HepG2 (cell line): ENCODE results near the gene SH3TC2. TPM values are rescaled to one million over a fixed set of nuclear protein-coding genes. Genes with fewer than 3 reads are reported as not detected.

Source experiments
- HNF4A ChIP-seq: sonication (generic); formaldehyde crosslinking; IDR thresholded peaks from 2 replicates; pipeline ENCODE4 v1.4.0; 2020; ENCODE audit warnings: missing genetic modification reagents
- HOXA5 ChIP-seq: sonication (generic); formaldehyde crosslinking; IDR thresholded peaks from 2 replicates; pipeline ENCODE4 v1.4.0; 2020; ENCODE audit warnings: missing genetic modification reagents
- KDM1A ChIP-seq: IDR thresholded peaks from 2 replicates; pipeline ENCODE4 v1.6.1; 2016; ENCODE audit warnings: missing compliant biosample characterization
- KMT2A ChIP-seq: sonication (generic); formaldehyde crosslinking; IDR thresholded peaks from 2 replicates; pipeline ENCODE4 v1.4.0; 2020; ENCODE audit warnings: missing genetic modification reagents
- NFKB2 ChIP-seq: sonication (generic); formaldehyde crosslinking; IDR thresholded peaks from 2 replicates; pipeline ENCODE4 v1.4.0; 2020; ENCODE audit warnings: missing genetic modification reagents, borderline replicate concordance
- REPIN1 ChIP-seq: sonication (generic); formaldehyde crosslinking; IDR thresholded peaks from 2 replicates; pipeline ENCODE4 v1.8.0; 2022; ENCODE audit warnings: missing genetic modification reagents, low read depth, mild to moderate bottlenecking, borderline replicate concordance
- REXO4 ChIP-seq: sonication (generic); formaldehyde crosslinking; IDR thresholded peaks from 2 replicates; pipeline ENCODE4 v1.8.0; 2022; ENCODE audit warnings: missing genetic modification reagents, mild to moderate bottlenecking, borderline replicate concordance
- SP140L ChIP-seq: sonication (generic); formaldehyde crosslinking; IDR thresholded peaks from 2 replicates; pipeline ENCODE4 v1.4.0; 2020; ENCODE audit warnings: missing genetic modification reagents, borderline replicate concordance
- SRSF4 ChIP-seq: fragments of 200-400 bp; formaldehyde crosslinking; IDR thresholded peaks from one replicate; pipeline ENCODE4 v1.6.1; 2018; ENCODE audit warnings: mild to moderate bottlenecking, low read depth, low read length, moderate library complexity; ENCODE audit not compliant: poor library complexity, severe bottlenecking
- TEAD3 ChIP-seq: optimal IDR thresholded peaks from 2 replicates; pipeline ENCODE3; 2016; ENCODE audit warnings: borderline replicate concordance
- ZBTB21 ChIP-seq: sonication (generic); formaldehyde crosslinking; IDR thresholded peaks from 2 replicates; pipeline ENCODE4 v1.4.0; 2020; ENCODE audit warnings: missing genetic modification reagents
- ZNF672 ChIP-seq: sonication (generic); formaldehyde crosslinking; IDR thresholded peaks from 2 replicates; pipeline ENCODE4 v1.8.1; 2022; ENCODE audit warnings: missing genetic modification reagents
- ZNF674 ChIP-seq: sonication (generic); formaldehyde crosslinking; IDR thresholded peaks from 2 replicates; pipeline ENCODE4 v1.5.0; 2020; ENCODE audit warnings: low read depth, mild to moderate bottlenecking, missing genetic modification reagents
- ZNF724P ChIP-seq: sonication (generic); formaldehyde crosslinking; IDR thresholded peaks from 2 replicates; pipeline ENCODE4 v1.8.0; 2022; ENCODE audit warnings: missing genetic modification reagents, borderline replicate concordance
- polyA plus RNA-seq, 8 experiments: library from polyadenylated mRNA; depleted of rRNA in 3 of 8; stranded (reverse) in 7 of 8; unstranded in 1 of 8; fragments of >200 nt; fragmentation: Illumina TruSeq in 4 of 8; extraction: Trizol in 4 of 8; gene quantifications; 2 replicates each; pipeline versions ENCODE4 v1.2.1 to v1.2.3, GENCODE V29; 2011 to 2016; ENCODE audit warnings: low read depth in 4 of 8, missing spikeins in 1 of 8, mixed read lengths in 1 of 8; ENCODE audit not compliant: insufficient read depth in 1 of 8
- total RNA-seq, 5 experiments: library from RNA; depleted of rRNA; stranded (reverse); fragments of >200 nt; fragmentation: Illumina TruSeq; extraction: Trizol; gene quantifications; 2 replicates each; pipeline ENCODE4 v1.2.3, GENCODE V29; 2016; ENCODE audit warnings: low read depth in 1 of 5
- TF ChIP-seq, protein P1 (sequence below): sonication (generic); formaldehyde crosslinking; IDR thresholded peaks from 2 replicates; pipeline ENCODE4 v1.4.0; 2020; ENCODE audit warnings: missing genetic modification reagents
- TF ChIP-seq, protein P2 (sequence below): IDR thresholded peaks from 2 replicates; pipeline ENCODE4 v1.6.1; 2012; ENCODE audit warnings: inconsistent platforms
- TF ChIP-seq, protein P3 (sequence below): sonication (generic); formaldehyde crosslinking; IDR thresholded peaks from 2 replicates; pipeline ENCODE4 v1.5.0; 2020; ENCODE audit warnings: mild to moderate bottlenecking, missing genetic modification reagents
- TF ChIP-seq, protein P4 (sequence below): sonication (generic); formaldehyde crosslinking; IDR thresholded peaks from 2 replicates; pipeline ENCODE4 v1.4.0; 2020; ENCODE audit warnings: missing genetic modification reagents

Gene SH3TC2
- total and polyA plus RNA-seq, 2 of the 13 experiments (the other 11 are each of a cell fraction or from before 2014, with no cell fraction given) = 0.34 to 0.71 TPM

DNA sequence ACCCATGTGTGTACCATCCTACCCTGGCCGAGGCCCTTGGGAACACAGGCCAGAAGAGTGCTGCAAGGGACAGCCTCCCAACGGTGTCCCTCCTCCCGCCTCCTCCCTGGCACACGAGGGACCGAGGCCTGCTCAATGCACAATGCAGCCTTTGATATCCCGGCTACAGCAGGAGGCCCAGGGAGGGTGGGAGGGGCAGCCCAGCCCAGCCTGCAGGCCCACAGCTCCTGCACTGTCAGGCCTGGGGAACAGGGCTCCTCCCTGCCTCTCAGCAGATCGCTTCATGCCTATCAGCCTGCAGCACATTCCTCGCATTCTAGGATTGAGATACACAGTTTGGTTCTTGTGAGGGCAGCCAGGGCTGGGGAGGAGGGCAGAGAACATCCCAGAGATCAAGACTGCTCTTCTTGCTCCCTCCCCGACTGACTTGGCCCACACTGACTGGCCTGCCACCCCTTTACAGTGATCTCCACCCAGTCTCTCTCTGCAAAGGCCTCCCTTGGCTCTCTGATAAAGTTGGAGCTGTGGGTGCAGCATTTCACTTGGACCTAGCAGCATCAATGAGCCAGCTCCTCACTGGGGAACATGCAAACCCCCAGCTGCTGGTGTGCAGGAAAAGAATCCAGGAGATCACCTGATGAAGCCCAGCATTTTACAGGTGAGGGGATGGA lies at the start of gene SH3TC2 (continued):
- TF ChIP-seq KMT2A (CRISPR knock-in tag) (no peak), TEAD3 (CRISPR knock-in tag) (peak; percentile 96), NFKB2 (no peak), ZNF672 (CRISPR knock-in tag) (no peak), SRSF4 (no peak), REXO4 (CRISPR knock-in tag) (no peak), HOXA5 (CRISPR knock-in tag) (no peak), HNF4A (CRISPR knock-in tag) (0 out of 2 replicates have a peak, but pooled peaks have one; percentile 13), KDM1A (CRISPR knock-in tag) (no peak), REPIN1 (0 out of 2 replicates have a peak, but pooled peaks have one; percentile 33), ZNF674 (no peak), ZBTB21 (CRISPR knock-in tag) (no peak), SP140L (CRISPR knock-in tag) (no peak), ZNF724P (no peak)
- TF ChIP-seq, protein P1, sequence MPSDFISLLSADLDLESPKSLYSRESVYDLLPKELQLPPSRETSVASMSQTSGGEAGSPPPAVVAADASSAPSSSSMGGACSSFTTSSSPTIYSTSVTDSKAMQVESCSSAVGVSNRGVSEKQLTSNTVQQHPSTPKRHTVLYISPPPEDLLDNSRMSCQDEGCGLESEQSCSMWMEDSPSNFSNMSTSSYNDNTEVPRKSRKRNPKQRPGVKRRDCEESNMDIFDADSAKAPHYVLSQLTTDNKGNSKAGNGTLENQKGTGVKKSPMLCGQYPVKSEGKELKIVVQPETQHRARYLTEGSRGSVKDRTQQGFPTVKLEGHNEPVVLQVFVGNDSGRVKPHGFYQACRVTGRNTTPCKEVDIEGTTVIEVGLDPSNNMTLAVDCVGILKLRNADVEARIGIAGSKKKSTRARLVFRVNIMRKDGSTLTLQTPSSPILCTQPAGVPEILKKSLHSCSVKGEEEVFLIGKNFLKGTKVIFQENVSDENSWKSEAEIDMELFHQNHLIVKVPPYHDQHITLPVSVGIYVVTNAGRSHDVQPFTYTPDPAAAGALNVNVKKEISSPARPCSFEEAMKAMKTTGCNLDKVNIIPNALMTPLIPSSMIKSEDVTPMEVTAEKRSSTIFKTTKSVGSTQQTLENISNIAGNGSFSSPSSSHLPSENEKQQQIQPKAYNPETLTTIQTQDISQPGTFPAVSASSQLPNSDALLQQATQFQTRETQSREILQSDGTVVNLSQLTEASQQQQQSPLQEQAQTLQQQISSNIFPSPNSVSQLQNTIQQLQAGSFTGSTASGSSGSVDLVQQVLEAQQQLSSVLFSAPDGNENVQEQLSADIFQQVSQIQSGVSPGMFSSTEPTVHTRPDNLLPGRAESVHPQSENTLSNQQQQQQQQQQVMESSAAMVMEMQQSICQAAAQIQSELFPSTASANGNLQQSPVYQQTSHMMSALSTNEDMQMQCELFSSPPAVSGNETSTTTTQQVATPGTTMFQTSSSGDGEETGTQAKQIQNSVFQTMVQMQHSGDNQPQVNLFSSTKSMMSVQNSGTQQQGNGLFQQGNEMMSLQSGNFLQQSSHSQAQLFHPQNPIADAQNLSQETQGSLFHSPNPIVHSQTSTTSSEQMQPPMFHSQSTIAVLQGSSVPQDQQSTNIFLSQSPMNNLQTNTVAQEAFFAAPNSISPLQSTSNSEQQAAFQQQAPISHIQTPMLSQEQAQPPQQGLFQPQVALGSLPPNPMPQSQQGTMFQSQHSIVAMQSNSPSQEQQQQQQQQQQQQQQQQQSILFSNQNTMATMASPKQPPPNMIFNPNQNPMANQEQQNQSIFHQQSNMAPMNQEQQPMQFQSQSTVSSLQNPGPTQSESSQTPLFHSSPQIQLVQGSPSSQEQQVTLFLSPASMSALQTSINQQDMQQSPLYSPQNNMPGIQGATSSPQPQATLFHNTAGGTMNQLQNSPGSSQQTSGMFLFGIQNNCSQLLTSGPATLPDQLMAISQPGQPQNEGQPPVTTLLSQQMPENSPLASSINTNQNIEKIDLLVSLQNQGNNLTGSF (CRISPR knock-in tag) = no peak
- TF ChIP-seq, protein P2, sequence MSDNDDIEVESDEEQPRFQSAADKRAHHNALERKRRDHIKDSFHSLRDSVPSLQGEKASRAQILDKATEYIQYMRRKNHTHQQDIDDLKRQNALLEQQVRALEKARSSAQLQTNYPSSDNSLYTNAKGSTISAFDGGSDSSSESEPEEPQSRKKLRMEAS = peak; percentile 74; the same call in 1 of the 2 replicates
- TF ChIP-seq, protein P3, sequence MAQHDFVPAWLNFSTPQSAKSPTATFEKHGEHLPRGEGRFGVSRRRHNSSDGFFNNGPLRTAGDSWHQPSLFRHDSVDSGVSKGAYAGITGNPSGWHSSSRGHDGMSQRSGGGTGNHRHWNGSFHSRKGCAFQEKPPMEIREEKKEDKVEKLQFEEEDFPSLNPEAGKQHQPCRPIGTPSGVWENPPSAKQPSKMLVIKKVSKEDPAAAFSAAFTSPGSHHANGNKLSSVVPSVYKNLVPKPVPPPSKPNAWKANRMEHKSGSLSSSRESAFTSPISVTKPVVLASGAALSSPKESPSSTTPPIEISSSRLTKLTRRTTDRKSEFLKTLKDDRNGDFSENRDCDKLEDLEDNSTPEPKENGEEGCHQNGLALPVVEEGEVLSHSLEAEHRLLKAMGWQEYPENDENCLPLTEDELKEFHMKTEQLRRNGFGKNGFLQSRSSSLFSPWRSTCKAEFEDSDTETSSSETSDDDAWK (CRISPR knock-in tag) = no peak
- TF ChIP-seq, protein P4, sequence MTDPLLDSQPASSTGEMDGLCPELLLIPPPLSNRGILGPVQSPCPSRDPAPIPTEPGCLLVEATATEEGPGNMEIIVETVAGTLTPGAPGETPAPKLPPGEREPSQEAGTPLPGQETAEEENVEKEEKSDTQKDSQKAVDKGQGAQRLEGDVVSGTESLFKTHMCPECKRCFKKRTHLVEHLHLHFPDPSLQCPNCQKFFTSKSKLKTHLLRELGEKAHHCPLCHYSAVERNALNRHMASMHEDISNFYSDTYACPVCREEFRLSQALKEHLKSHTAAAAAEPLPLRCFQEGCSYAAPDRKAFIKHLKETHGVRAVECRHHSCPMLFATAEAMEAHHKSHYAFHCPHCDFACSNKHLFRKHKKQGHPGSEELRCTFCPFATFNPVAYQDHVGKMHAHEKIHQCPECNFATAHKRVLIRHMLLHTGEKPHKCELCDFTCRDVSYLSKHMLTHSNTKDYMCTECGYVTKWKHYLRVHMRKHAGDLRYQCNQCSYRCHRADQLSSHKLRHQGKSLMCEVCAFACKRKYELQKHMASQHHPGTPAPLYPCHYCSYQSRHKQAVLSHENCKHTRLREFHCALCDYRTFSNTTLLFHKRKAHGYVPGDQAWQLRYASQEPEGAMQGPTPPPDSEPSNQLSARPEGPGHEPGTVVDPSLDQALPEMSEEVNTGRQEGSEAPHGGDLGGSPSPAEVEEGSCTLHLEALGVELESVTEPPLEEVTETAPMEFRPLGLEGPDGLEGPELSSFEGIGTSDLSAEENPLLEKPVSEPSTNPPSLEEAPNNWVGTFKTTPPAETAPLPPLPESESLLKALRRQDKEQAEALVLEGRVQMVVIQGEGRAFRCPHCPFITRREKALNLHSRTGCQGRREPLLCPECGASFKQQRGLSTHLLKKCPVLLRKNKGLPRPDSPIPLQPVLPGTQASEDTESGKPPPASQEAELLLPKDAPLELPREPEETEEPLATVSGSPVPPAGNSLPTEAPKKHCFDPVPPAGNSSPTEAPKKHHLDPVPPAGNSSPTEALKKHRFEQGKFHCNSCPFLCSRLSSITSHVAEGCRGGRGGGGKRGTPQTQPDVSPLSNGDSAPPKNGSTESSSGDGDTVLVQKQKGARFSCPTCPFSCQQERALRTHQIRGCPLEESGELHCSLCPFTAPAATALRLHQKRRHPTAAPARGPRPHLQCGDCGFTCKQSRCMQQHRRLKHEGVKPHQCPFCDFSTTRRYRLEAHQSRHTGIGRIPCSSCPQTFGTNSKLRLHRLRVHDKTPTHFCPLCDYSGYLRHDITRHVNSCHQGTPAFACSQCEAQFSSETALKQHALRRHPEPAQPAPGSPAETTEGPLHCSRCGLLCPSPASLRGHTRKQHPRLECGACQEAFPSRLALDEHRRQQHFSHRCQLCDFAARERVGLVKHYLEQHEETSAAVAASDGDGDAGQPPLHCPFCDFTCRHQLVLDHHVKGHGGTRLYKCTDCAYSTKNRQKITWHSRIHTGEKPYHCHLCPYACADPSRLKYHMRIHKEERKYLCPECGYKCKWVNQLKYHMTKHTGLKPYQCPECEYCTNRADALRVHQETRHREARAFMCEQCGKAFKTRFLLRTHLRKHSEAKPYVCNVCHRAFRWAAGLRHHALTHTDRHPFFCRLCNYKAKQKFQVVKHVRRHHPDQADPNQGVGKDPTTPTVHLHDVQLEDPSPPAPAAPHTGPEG (CRISPR knock-in tag) = no peak
